Vagina (tissue), 2 donors: ENCODE measurements around the gene THAP6. TPM values are rescaled to one million over a fixed set of nuclear protein-coding genes. Genes with fewer than 3 reads are reported as not detected.

Experiments used
- DNase-seq, 2 donors: peaks; one replicate each; pipeline ENCODE4 v3.0.0-alpha.2; 2017; ENCODE audit errors: extremely low spot score in 2 of 2
- H3K27ac ChIP-seq: fragments of 200-600 bp; sonication (generic); one replicate; pipeline ENCODE4 v1.5.1; 2019
- H3K27me3 ChIP-seq: fragments of 200-600 bp; sonication (generic); one replicate; pipeline ENCODE4 v1.5.1; 2019
- H3K36me3 ChIP-seq, 2 donors: fragments of 200-600 bp; sonication (generic); one replicate each; pipeline ENCODE4 v1.5.1; 2017 to 2019
- H3K4me1 ChIP-seq: fragments of 200-600 bp; sonication (generic); one replicate; pipeline ENCODE4 v1.5.1; 2019
- H3K4me3 ChIP-seq, 2 donors: fragments of 200-600 bp; sonication (generic); 1 replicate in 1 of 2; 2 replicates in 1 of 2; pipeline ENCODE4 v1.5.1; 2016 to 2019
- H3K9me3 ChIP-seq: fragments of 200-600 bp; sonication (generic); one replicate; pipeline ENCODE4 v1.5.1; 2019
- CTCF ChIP-seq, 3 experiments: fragments of 450-650 bp in 2 of 3; fragments of 200-600 bp in 1 of 3; sonication (generic) in 1 of 3; IDR thresholded peaks; one replicate each; pipeline ENCODE4 v1.5.1; 2017 to 2019; ENCODE audit warnings: antibody characterized with exemption in 3 of 3, mild to moderate bottlenecking in 2 of 3, moderate library complexity in 2 of 3
- POLR2A ChIP-seq, 2 donors: fragments of 450-650 bp; IDR thresholded peaks; one replicate each; pipeline ENCODE4 v1.6.1; 2017; ENCODE audit warnings: antibody characterized with exemption in 2 of 2, mild to moderate bottlenecking in 2 of 2, moderate library complexity in 2 of 2
- POLR2AphosphoS5 ChIP-seq, 2 donors: sonication (generic); formaldehyde crosslinking; IDR thresholded peaks; one replicate each; pipeline ENCODE4 v1.9.0; 2017; ENCODE audit warnings: antibody characterized with exemption in 2 of 2, mild to moderate bottlenecking in 2 of 2, low read depth in 1 of 2; ENCODE audit not compliant: insufficient read depth in 1 of 2
- intact Hi-C: fragments of 100-400 bp; cut with DNase I; formaldehyde crosslinking; loops from one replicate; pipeline ENCODE4 v1.15.1; 2023
- total RNA-seq: library from RNA; depleted of rRNA; stranded (reverse); fragments of >200 nt; gene quantifications from one replicate; pipeline ENCODE4 v1.2.3, GENCODE V29; 2016

THAP6 gene
- total RNA-seq, 1 donor from 2014 or later, result 16.7 TPM

GRCh38 chr4:75497133-75497532 is 17.1 kb upstream of the THAP6 start:
- no peaks in the 10 kb centered on the region for H3K4me1 ChIP-seq
- no peak for TF ChIP-seq POLR2AphosphoS5 (IDR thresholded peaks at IDR 0.05; ENCODE audit: insufficient read depth in 1 of 2, low read depth in 1 of 2)
- no peak for TF ChIP-seq POLR2A (IDR thresholded peaks at IDR 0.05)
- TF ChIP-seq CTCF (IDR thresholded peaks at IDR 0.05), result no peak
- no peaks in the 10 kb centered on the region for H3K9me3 ChIP-seq
- no peaks in the 10 kb centered on the region for H3K27me3 ChIP-seq
- intact Hi-C loops, result no loop called here
- no peak overlapping the region for H3K27ac ChIP-seq
- H3K4me3 ChIP-seq, result no peak overlapping the region
- no peak for DNase-seq
- peaks cover 0 to 18% of the 10 kb centered on the region in 2 donors for H3K36me3 ChIP-seq

GRCh38 chr4:75498041-75498440 is 16.2 kb upstream of the THAP6 start:
- TF ChIP-seq CTCF (IDR thresholded peaks at IDR 0.05) (no peak), POLR2A (IDR thresholded peaks at IDR 0.05) (no peak), POLR2AphosphoS5 (IDR thresholded peaks at IDR 0.05; ENCODE audit: insufficient read depth in 1 of 2, low read depth in 1 of 2) (no peak)
- no peak for DNase-seq
- H3K36me3 ChIP-seq, result peaks cover 0 to 24% of the 10 kb centered on the region in 2 donors
- no peak overlapping the region for H3K4me3 ChIP-seq
- no peaks in the 10 kb centered on the region for H3K9me3 ChIP-seq
- no peaks in the 10 kb centered on the region for H3K27me3 ChIP-seq
- H3K27ac ChIP-seq, result no peak overlapping the region
- intact Hi-C loops, result no loop called here
- no peaks in the 10 kb centered on the region for H3K4me1 ChIP-seq

GRCh38 chr4:75499900-75500299 is 14.4 kb upstream of the THAP6 start:
- H3K4me3 ChIP-seq, result no peak overlapping the region
- no peak overlapping the region for H3K27ac ChIP-seq
- H3K9me3 ChIP-seq, result no peaks in the 10 kb centered on the region
- DNase-seq, result no peak
- TF ChIP-seq POLR2AphosphoS5 (IDR thresholded peaks at IDR 0.05; ENCODE audit: insufficient read depth in 1 of 2, low read depth in 1 of 2), result no peak
- TF ChIP-seq CTCF (IDR thresholded peaks at IDR 0.05), result no peak
- no peak for TF ChIP-seq POLR2A (IDR thresholded peaks at IDR 0.05)
- intact Hi-C loops, result no loop called here
- H3K36me3 ChIP-seq, result peaks cover 0 to 24% of the 10 kb centered on the region in 2 donors
- H3K27me3 ChIP-seq, result no peaks in the 10 kb centered on the region
- H3K4me1 ChIP-seq, result no peaks in the 10 kb centered on the region

- Histone ChIP-seq H3K27me3 (no peaks in the 10 kb centered on the region), H3K36me3 (peaks cover 0 to 28% of the 10 kb centered on the region in 2 donors)
- no peak for DNase-seq
Observed at GRCh38 chr4:75502671-75503070, 11.6 kb upstream of the THAP6 start.

More at GRCh38 chr4:75502671-75503070, 11.6 kb upstream of the THAP6 start:
- no peak overlapping the region for H3K4me3 ChIP-seq
- no peaks in the 10 kb centered on the region for H3K4me1 ChIP-seq
- TF ChIP-seq CTCF (IDR thresholded peaks at IDR 0.05) (no peak), POLR2A (IDR thresholded peaks at IDR 0.05) (no peak), POLR2AphosphoS5 (IDR thresholded peaks at IDR 0.05; ENCODE audit: insufficient read depth in 1 of 2, low read depth in 1 of 2) (no peak)
- no peak overlapping the region for H3K27ac ChIP-seq
- intact Hi-C loops, result no loop called here
- H3K9me3 ChIP-seq, result no peaks in the 10 kb centered on the region
